Activated CD4-positive, alpha-beta T cell treated with anti-CD3 and anti-CD28 coated beads, Interleukin-2, amount 10 ng/mL, durations not matched to agents 7 days and 5 days (primary cell): ENCODE data around the gene OR2J3. TPM values are rescaled to one million over a fixed set of nuclear protein-coding genes. Genes with fewer than 3 reads are reported as not detected.
"Not testable (repeated sequence)": the region's sequence is repeated elsewhere in the genome, so short reads cannot be mapped to it uniquely, and the experiment has no call there.

Source experiments
- CTCF ChIA-PET: fragments of 350-600 bp; sonication (Branson Sonifier 250); formaldehyde crosslinking; loops from one replicate; lab custom pipeline; 2021; ENCODE audit warnings: antibody characterized with exemption; lab: Charles Lee
- POLR2A ChIA-PET: fragments of 350-600 bp; sonication (Branson Sonifier 250); formaldehyde crosslinking; loops from one replicate; lab custom pipeline; 2021; ENCODE audit warnings: antibody characterized with exemption; lab: Charles Lee
- DNase-seq: peaks from one replicate; pipeline ENCODE4 v3.0.0-alpha.2; 2020
- H3K27ac Mint-ChIP-seq: one replicate; pipeline ENCODE4 v1.8.0; 2021; ENCODE audit warnings: mild to moderate bottlenecking, moderate library complexity, mixed read lengths
- H3K27me3 Mint-ChIP-seq: one replicate; pipeline ENCODE4 v1.8.0; 2021; ENCODE audit warnings: mixed read lengths
- H3K36me3 Mint-ChIP-seq: one replicate; pipeline ENCODE4 v1.8.0; 2021; ENCODE audit warnings: low read depth, mixed read lengths
- H3K4me1 Mint-ChIP-seq: one replicate; pipeline ENCODE4 v1.8.0; 2021; ENCODE audit warnings: mixed read lengths
- H3K4me3 Mint-ChIP-seq: one replicate; pipeline ENCODE4 v1.8.0; 2021; ENCODE audit warnings: mild to moderate bottlenecking, moderate library complexity, mixed read lengths
- H3K9me3 Mint-ChIP-seq: one replicate; pipeline ENCODE4 v1.8.0; 2021; ENCODE audit warnings: mixed read lengths
- total RNA-seq, 2 experiments: library from RNA; stranded (reverse); gene quantifications; one replicate each; pipeline ENCODE4 v1.2.3, GENCODE V29; 2021

The OR2J3 gene
- total RNA-seq, 2 experiments from 2014 or later = not detected

DNA sequence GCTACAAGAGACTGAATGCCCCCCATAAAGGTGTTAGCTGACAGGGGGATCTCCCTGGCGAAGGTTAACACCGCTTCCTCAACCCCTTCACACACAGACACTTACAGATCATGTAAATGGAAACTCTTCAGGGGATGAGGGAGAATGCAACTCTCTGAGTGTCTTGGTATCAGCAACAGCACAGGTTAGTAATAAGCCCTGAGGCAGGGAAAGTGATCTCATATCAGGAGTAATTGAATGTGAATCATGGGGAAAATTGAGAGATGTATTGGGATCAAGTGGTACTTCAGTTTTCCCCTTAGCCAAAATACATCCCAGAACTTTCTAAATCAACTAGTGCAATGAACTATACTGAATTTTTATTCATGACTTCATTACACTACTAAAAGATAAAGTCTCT lies 23.8 kb downstream of the OR2J3 start:
- peaks cover 31% of the 10 kb centered on the region for H3K27me3 Mint-ChIP-seq
- CTCF ChIA-PET = no interaction called here
- H3K9me3 Mint-ChIP-seq = no peaks in the 10 kb centered on the region
- H3K4me1 Mint-ChIP-seq = no peaks in the 10 kb centered on the region
- POLR2A ChIA-PET = no interaction called here
- H3K27ac Mint-ChIP-seq = no peak overlapping the region
- no peak for DNase-seq
- no peak overlapping the region for H3K4me3 Mint-ChIP-seq
- no peaks in the 10 kb centered on the region for H3K36me3 Mint-ChIP-seq

DNA sequence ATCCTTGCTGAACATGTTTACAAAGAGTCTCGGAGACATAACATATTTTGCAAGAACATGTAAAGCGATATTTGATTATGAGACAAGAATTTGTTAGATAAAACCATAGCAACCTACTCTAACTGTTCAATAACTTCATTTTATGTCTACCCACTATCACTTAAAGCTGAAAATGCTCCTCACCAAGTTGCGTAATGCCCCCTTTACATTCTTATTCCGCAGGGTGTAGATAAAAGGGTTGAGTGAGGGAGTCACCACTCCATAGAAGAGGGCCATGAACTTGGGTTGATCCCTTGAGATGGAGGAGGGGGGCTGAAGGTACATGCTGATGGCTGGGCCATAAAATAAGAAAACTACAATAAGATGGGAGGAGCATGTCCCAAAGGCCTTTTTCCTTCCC lies 29.9 kb downstream of the OR2J3 start:
- Mint-ChIP-seq H3K27ac (no peak overlapping the region), H3K9me3 (peaks cover 3% of the 10 kb centered on the region), H3K36me3 (no peaks in the 10 kb centered on the region), H3K4me1 (no peaks in the 10 kb centered on the region), H3K27me3 (peaks cover 17% of the 10 kb centered on the region), H3K4me3 (no peak overlapping the region)
- POLR2A ChIA-PET = no interaction called here
- CTCF ChIA-PET = no interaction called here
- no peak for DNase-seq

DNA sequence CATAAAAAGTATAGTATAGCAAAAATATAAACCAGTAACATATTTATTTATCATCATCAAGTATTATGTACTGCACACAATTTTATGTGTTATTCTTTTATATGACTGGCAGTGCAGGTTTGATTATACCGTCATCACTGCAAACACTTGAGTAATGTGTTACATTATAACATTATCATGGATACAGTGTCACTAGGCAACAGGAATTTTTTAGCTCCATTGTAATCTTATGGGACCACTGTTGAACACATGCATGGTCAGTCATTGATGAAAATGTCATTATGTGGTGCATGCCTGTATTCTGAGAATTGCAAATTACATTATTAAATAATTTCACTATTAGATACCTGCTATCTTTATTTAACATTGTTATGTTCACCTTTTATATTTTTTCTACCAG lies 33.7 kb downstream of the OR2J3 start:
- POLR2A ChIA-PET = no interaction called here
- H3K4me3 Mint-ChIP-seq = no peak overlapping the region
- CTCF ChIA-PET = no interaction called here
- no peaks in the 10 kb centered on the region for H3K36me3 Mint-ChIP-seq
- H3K4me1 Mint-ChIP-seq = no peaks in the 10 kb centered on the region
- peaks cover 3% of the 10 kb centered on the region for H3K9me3 Mint-ChIP-seq
- H3K27ac Mint-ChIP-seq = no peak overlapping the region
- H3K27me3 Mint-ChIP-seq = peaks cover 11% of the 10 kb centered on the region
- DNase-seq = no peak

DNA sequence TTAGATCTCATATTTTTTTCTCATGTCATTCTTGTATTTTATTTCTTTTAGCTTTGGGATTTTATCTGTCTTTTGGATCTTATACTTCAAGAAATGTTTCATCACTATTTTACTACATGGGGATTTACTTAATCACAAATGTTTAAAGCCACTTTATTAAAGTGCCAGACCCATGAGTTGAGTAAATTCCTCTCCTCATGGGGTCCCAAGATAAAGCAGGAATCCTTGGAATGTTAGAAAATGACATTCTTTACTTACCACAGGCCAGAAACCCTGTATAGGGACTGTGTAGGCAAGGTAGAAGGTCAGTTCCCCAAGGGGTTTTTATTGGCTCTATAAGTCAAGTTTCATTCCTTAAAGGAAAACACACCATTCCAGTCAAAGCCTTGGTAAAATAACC lies 34.5 kb downstream of the OR2J3 start:
- ChIA-PET POLR2A (no interaction called here), CTCF (no interaction called here)
- H3K4me1 Mint-ChIP-seq = no peaks in the 10 kb centered on the region
- H3K4me3 Mint-ChIP-seq = no peak overlapping the region
- no peak for DNase-seq
- peaks cover 3% of the 10 kb centered on the region for H3K9me3 Mint-ChIP-seq
- peaks cover 12% of the 10 kb centered on the region for H3K27me3 Mint-ChIP-seq
- no peaks in the 10 kb centered on the region for H3K36me3 Mint-ChIP-seq
- no peak overlapping the region for H3K27ac Mint-ChIP-seq

DNA sequence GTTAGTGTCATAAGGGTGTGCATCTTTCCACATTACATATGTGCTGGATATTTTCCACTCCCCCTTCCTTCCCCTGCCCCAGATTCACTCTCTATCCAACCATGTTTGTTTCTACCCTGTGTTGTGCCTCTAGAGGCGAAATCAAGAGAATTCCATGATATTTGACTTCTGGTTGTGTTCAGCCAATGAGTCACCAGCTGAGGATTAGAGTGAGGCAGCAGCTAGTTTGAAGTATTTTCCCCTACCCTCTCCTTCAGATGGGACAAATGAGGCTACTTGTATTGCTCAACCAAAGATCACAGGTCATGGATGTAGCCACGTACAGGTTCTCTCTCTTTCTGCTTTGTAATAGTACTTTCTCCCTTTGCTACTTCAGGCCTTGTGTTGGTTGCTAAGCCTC lies 38.3 kb downstream of the OR2J3 start:
- POLR2A ChIA-PET = no interaction called here
- H3K9me3 Mint-ChIP-seq = peaks cover 3% of the 10 kb centered on the region
- CTCF ChIA-PET = no interaction called here
- DNase-seq = no peak
- H3K4me3 Mint-ChIP-seq = no peak overlapping the region
- no peaks in the 10 kb centered on the region for H3K36me3 Mint-ChIP-seq
- peaks cover 21% of the 10 kb centered on the region for H3K27me3 Mint-ChIP-seq
- no peaks in the 10 kb centered on the region for H3K4me1 Mint-ChIP-seq
- H3K27ac Mint-ChIP-seq = no peak overlapping the region

DNA sequence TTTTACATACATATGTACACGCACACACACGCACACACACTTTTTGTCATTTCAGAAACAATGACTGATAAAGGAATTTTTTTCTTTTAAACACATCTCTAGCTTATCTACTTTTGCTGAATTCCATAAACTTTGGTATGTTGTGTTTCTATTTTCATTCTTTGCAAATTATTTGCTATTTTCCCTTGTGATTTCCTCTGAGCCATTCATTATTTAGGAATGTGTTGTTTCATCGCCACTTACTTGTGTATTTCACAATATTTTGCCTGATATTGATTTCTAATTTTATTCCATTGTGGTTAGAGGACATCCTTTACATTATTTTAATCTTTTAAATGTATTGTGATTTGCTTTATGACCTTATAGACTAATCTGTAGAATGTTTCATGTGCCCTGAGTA lies 39.2 kb downstream of the OR2J3 start:
- DNase-seq = no peak
- Mint-ChIP-seq H3K27ac (no peak overlapping the region), H3K4me3 (no peak overlapping the region), H3K4me1 (no peaks in the 10 kb centered on the region), H3K27me3 (peaks cover 23% of the 10 kb centered on the region), H3K36me3 (no peaks in the 10 kb centered on the region), H3K9me3 (peaks cover 2% of the 10 kb centered on the region)
- ChIA-PET POLR2A (no interaction called here), CTCF (no interaction called here)

DNA sequence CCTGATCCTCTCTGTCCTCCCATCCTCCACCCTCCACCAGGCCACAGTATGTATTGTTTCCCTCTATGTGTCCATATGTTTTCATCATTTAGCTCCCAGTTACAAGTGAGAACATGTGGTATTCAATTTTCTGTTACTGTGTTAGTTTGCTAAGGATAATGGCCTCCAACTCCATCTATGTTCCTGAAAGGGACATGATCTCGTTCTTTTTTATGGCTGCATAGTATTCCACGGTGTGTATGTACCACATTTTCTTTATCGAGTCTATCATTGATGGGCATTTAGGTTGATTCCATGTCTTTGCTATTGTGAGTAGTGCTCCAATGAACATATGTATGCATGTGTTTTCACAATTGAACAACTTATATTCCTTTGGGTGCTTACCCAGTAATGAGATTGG lies 41.6 kb downstream of the OR2J3 start:
- H3K9me3 Mint-ChIP-seq, H3K4me3 Mint-ChIP-seq, H3K4me1 Mint-ChIP-seq, DNase-seq, CTCF ChIA-PET, POLR2A ChIA-PET, H3K36me3 Mint-ChIP-seq, H3K27ac Mint-ChIP-seq: not testable (repeated sequence)
- peaks cover 22% of the 10 kb centered on the region for H3K27me3 Mint-ChIP-seq

DNA sequence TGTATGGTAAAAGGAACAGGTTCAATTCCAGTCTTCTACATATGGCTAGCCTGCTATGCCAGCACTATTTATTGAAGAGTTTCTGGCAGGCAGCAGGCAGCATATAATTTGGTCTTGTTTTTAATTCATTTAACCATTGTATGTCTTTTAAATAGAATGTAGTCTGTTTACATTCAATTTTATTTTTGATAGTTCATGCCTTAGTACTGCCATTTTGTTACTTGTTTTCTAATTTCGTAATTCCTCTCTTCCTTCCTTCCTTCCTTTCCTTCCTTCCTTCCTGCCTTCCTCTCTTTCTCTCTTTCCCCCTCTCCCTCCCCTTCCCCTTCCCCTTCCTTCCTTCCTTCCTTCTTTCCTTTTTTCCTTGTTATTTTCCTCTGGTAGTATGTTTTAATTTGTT lies 45.2 kb downstream of the OR2J3 start:
- CTCF ChIA-PET = no interaction called here

DNA sequence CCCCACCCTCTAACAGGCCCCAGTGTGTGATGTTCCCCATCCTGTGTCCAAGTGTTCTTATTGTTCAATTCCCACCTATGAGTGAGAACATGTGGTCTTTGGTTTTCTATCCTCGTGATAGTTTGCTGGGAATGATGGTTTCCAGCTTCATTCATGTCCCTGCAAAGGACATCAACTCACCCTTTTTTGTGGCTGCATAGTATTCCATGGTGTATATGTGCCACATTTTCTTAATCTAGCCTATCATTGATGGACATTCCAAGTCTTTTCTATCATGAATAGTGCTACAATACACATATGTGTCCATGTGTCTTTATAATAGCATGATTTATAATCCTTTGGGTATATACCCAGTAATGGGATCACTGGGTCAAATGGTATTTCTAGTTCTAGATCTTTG lies 47.3 kb downstream of the OR2J3 start:
- POLR2A ChIA-PET, H3K4me3 Mint-ChIP-seq, CTCF ChIA-PET, H3K4me1 Mint-ChIP-seq, H3K36me3 Mint-ChIP-seq, H3K9me3 Mint-ChIP-seq, H3K27me3 Mint-ChIP-seq, H3K27ac Mint-ChIP-seq, DNase-seq: not testable (repeated sequence)

More for the DNA sequence above, 45.2 kb downstream of the OR2J3 start:
- Mint-ChIP-seq H3K36me3 (no peaks in the 10 kb centered on the region), H3K9me3 (no peaks in the 10 kb centered on the region), H3K27ac (no peak overlapping the region), H3K27me3 (peaks cover 13% of the 10 kb centered on the region), H3K4me1 (no peaks in the 10 kb centered on the region), H3K4me3 (no peak overlapping the region)
- no peak for DNase-seq
- POLR2A ChIA-PET = no interaction called here

DNA sequence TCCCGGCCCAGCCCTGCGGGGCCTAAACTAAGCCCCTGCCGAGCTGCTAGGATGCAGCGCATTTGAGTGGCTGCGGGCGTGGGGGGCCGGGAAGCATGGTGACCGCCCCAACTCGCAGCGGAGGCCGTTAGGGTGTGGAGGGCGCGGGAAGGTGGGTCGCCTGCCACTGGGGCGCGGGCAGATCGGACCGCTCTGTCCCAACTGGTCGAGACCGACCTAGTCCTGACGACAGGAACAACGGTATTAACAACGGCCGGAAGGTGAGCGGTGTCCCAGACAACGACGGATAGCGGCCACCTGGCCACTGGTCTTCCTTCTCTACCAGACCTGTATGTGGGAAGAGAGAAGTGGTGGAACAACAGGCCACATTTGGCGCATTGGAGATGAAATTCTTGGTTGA lies 52.1 kb downstream of the OR2J3 start:
- CTCF ChIA-PET, H3K4me1 Mint-ChIP-seq, H3K9me3 Mint-ChIP-seq, POLR2A ChIA-PET, DNase-seq, H3K27ac Mint-ChIP-seq, H3K4me3 Mint-ChIP-seq, H3K36me3 Mint-ChIP-seq: not testable (repeated sequence)
- peaks cover 15% of the 10 kb centered on the region for H3K27me3 Mint-ChIP-seq

Other genes with a start within 250 kb of the OR2J3 start
- gene TRIM27, start 184.1 kb upstream of the OR2J3 start, total RNA-seq = 10 to 100 TPM; 63.1 to 66.6 TPM
- under 1 TPM; 0.55 to 0.65 TPM for gene ZNF311, start 102.7 kb upstream of the OR2J3 start, total RNA-seq
- not detected for gene OR2W1, start 62.9 kb upstream of the OR2J3 start, total RNA-seq
- not detected for gene OR2B3, start 20.7 kb upstream of the OR2J3 start, total RNA-seq
- not detected for gene OR2J1, start 8.6 kb upstream of the OR2J3 start, total RNA-seq
- gene OR2J2, start 62.8 kb downstream of the OR2J3 start, total RNA-seq = not detected
- gene OR14J1, start 193.6 kb downstream of the OR2J3 start, total RNA-seq = not detected